Measurements from ENCODE around the gene NANS. TPM values are rescaled to one million over a fixed set of nuclear protein-coding genes. Genes with fewer than 3 reads are reported as not detected.

Gene NANS
- total RNA-seq, 1 experiment from 2014 or later: 84.9 TPM

GRCh38 chr9:98105006-98105405 lies 48.5 kb downstream of the NANS start:
- H3K79me2 ChIP-seq (ENCODE audit: low read depth): no peaks in the 10 kb centered on the region
- no peaks in the 10 kb centered on the region; the same call in none of the 2 replicates for H3K36me3 ChIP-seq (ENCODE audit: low read depth)
- ChIA-PET CTCF (no interaction called here), POLR2A (ENCODE audit: unreplicated experiment) (no interaction called here)
- BruUV-seq (replicated peaks): no TSS peak
- intact Hi-C loops (cut with micrococcal nuclease; ENCODE audit: unreplicated experiment): no loop called here
- H2AFZ ChIP-seq: no peak overlapping the region
- no peak overlapping the region for H3K4me2 ChIP-seq
- H3F3A ChIP-seq (ENCODE audit: insufficient read depth, low read depth): no peaks in the 10 kb centered on the region
- no peaks in the 10 kb centered on the region for H4K20me1 ChIP-seq (ENCODE audit: insufficient read depth)
- no peak for DNase-seq
- H3K9me2 ChIP-seq (ENCODE audit: insufficient read depth): no peaks in the 10 kb centered on the region
- H3K27ac ChIP-seq: no peak overlapping the region
- no peak overlapping the region for H3K4me3 ChIP-seq
- TF ChIP-seq EZH2 (IDR thresholded peaks at IDR 0.05; ENCODE audit: low read depth) (no peak), CTCF (conservative IDR thresholded peaks at IDR 0.05) (no peak)
- no peaks in the 10 kb centered on the region for H3K4me1 ChIP-seq (replicated peaks; ENCODE audit: insufficient read depth)
- no peaks in the 10 kb centered on the region for H3K27me3 ChIP-seq (ENCODE audit: insufficient read depth, low read depth)
- no peaks in the 10 kb centered on the region for H3K9me3 ChIP-seq (ENCODE audit: insufficient read depth, low read depth)

- no peaks in the 10 kb centered on the region; the same call in 1 of the 2 replicates for H3K36me3 ChIP-seq (ENCODE audit: low read depth)
- intact Hi-C loops (cut with micrococcal nuclease; ENCODE audit: unreplicated experiment): no loop called here
These were observed 51.4 kb downstream of the NANS start for GRCh38 chr9:98107926-98108325.

GRCh38 chr9:98108531-98109031 lies 52.0 kb downstream of the NANS start:
- no peaks in the 10 kb centered on the region; the same call in 1 of the 2 replicates for H3K36me3 ChIP-seq (ENCODE audit: low read depth)
- H2AFZ ChIP-seq: no peak overlapping the region
- no peaks in the 10 kb centered on the region for H3K27me3 ChIP-seq (ENCODE audit: insufficient read depth, low read depth)
- no peaks in the 10 kb centered on the region for H3K79me2 ChIP-seq (ENCODE audit: low read depth)
- no peak overlapping the region for H3K4me3 ChIP-seq
- intact Hi-C loops (cut with micrococcal nuclease; ENCODE audit: unreplicated experiment): no loop called here
- no peaks in the 10 kb centered on the region for H3K4me1 ChIP-seq (replicated peaks; ENCODE audit: insufficient read depth)
- BruUV-seq (replicated peaks): no TSS peak
- H3K9me2 ChIP-seq (ENCODE audit: insufficient read depth): no peaks in the 10 kb centered on the region
- H3F3A ChIP-seq (ENCODE audit: insufficient read depth, low read depth): no peaks in the 10 kb centered on the region
- DNase-seq: no peak
- H3K9me3 ChIP-seq (ENCODE audit: insufficient read depth, low read depth): no peaks in the 10 kb centered on the region
- no peaks in the 10 kb centered on the region for H4K20me1 ChIP-seq (ENCODE audit: insufficient read depth)
- H3K27ac ChIP-seq: no peak overlapping the region
- ChIA-PET CTCF (interaction anchor here (0.7 kb wide), 1 partner anchor 26 kb away, joined by 5 read pairs; no protein-coding TSS in a partner anchor), POLR2A (ENCODE audit: unreplicated experiment) (interaction anchor here (0.6 to 0.7 kb wide), 2 partner anchors 166 to 456 kb away, joined by 3 to 7 read pairs; no protein-coding TSS in a partner anchor)
- TF ChIP-seq CTCF (conservative IDR thresholded peaks at IDR 0.05) (no peak), EZH2 (IDR thresholded peaks at IDR 0.05; ENCODE audit: low read depth) (no peak)
- H3K4me2 ChIP-seq: no peak overlapping the region

More at GRCh38 chr9:98107926-98108325, 51.4 kb downstream of the NANS start:
- no peaks in the 10 kb centered on the region for H3K9me3 ChIP-seq (ENCODE audit: insufficient read depth, low read depth)
- H3K79me2 ChIP-seq (ENCODE audit: low read depth): no peaks in the 10 kb centered on the region
- H3K4me1 ChIP-seq (replicated peaks; ENCODE audit: insufficient read depth): no peaks in the 10 kb centered on the region
- no peak overlapping the region for H3K27ac ChIP-seq
- TF ChIP-seq CTCF (conservative IDR thresholded peaks at IDR 0.05) (no peak), EZH2 (IDR thresholded peaks at IDR 0.05; ENCODE audit: low read depth) (no peak)
- H3F3A ChIP-seq (ENCODE audit: insufficient read depth, low read depth): no peaks in the 10 kb centered on the region
- BruUV-seq (replicated peaks): no TSS peak
- no peaks in the 10 kb centered on the region for H4K20me1 ChIP-seq (ENCODE audit: insufficient read depth)
- H3K4me3 ChIP-seq: no peak overlapping the region
- DNase-seq: no peak
- H3K9me2 ChIP-seq (ENCODE audit: insufficient read depth): no peaks in the 10 kb centered on the region
- no peak overlapping the region for H2AFZ ChIP-seq
- H3K27me3 ChIP-seq (ENCODE audit: insufficient read depth, low read depth): no peaks in the 10 kb centered on the region
- ChIA-PET CTCF (interaction anchor here (0.7 kb wide), 1 partner anchor 25 kb away, joined by 5 read pairs; no protein-coding TSS in a partner anchor), POLR2A (ENCODE audit: unreplicated experiment) (interaction anchor here (0.6 kb wide), 1 partner anchor 456 kb away, joined by 7 read pairs; no protein-coding TSS in a partner anchor)
- no peak overlapping the region for H3K4me2 ChIP-seq
